Hepatocyte (in vitro differentiated cells): ENCODE results near the gene EIPR1.

ENCODE experiments used
- CTCF ChIP-seq: fragments of 200-600 bp; sonication (generic); IDR thresholded peaks from 2 replicates; pipeline ENCODE4 v1.5.1; 2016; ENCODE audit warnings: antibody characterized with exemption, mild to moderate bottlenecking; ENCODE audit not compliant: poor library complexity
- EZH2 ChIP-seq: fragments of 200-600 bp; sonication (generic); IDR thresholded peaks from 2 replicates; pipeline ENCODE4 v1.6.1; 2016; ENCODE audit warnings: antibody characterized with exemption, mild to moderate bottlenecking, borderline replicate concordance
- EZH2phosphoT487 ChIP-seq: fragments of 200-600 bp; sonication (generic); IDR thresholded peaks from one replicate; pipeline ENCODE4 v1.6.1; 2018; ENCODE audit warnings: antibody characterized with exemption, mild to moderate bottlenecking, low read depth, moderate library complexity; ENCODE audit not compliant: unreplicated experiment, severe bottlenecking

- TF ChIP-seq CTCF (no peak), EZH2phosphoT487 (no peak), EZH2 (no peak)
Observed at GRCh38 chr2:3321825-3322224, 55.8 kb downstream of the EIPR1 start.
